GM18502 (cell line): ENCODE data around the gene EPAS1.

Source experiments
- ATAC-seq: cut with Tn5 transposase; IDR thresholded peaks from one replicate; pipeline ENCODE4 v1.9.1; 2021; ENCODE audit warnings: mild to moderate bottlenecking; ENCODE audit not compliant: unreplicated experiment, poor library complexity

Gene EPAS1

DNA sequence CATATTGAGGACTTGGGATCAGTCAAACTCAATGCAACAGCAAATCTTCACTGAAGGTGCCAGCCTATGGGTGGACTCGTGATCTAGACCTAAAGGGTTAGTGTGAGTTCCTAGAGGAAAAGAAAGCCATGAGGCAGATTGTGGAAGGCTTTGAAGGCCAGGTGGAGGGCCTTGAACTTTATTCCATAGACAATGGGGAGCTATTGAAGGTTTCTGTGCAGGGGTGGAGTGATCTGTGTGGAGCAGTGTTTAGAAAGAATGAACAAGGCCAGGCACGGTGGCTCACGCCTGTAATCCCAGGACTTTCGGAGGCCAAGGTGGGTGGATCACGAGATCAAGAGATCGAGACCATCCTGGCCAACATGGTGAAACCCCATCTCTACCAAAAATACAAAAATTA is 61.5 kb downstream of the EPAS1 start:
- no peak for ATAC-seq

GRCh38 chr2:46360303-46360702 is 63.1 kb downstream of the EPAS1 start:
- no peak for ATAC-seq

GRCh38 chr2:46361920-46362666 is 64.9 kb downstream of the EPAS1 start:
- no peak for ATAC-seq

- ATAC-seq: no peak
Measured at GRCh38 chr2:46362667-46363012, 65.4 kb downstream of the EPAS1 start.

GRCh38 chr2:46363535-46364170 is 66.4 kb downstream of the EPAS1 start:
- ATAC-seq: no peak

DNA sequence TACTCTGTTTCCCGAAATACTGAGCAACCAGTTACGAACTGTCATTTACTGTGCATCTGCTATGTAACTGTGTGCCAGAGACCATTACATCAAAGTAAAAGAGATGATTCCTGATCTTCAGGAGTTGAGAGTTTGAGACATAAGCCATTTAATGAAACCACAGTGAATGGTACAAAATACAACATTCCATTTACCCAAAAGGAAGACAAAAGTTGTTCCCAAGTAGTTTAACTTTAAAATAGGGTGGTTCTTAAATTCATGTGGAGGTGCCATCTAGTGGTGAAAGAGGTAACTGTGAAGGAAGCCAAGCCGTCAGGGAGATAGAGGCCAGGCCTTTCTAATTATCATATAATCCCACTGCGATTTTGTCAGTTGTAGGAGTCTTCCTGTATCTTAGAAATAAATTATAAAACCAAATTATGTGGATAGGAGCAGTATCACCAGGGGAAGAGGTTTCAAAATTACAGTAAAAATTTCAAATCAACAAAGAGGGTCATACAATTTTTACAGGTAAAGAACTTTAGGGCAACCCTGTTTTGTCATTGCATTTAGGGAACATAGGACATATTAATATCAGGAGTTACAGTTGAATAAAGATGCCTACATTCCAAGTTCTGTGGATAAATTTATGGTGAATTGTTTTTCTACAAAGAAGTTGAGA is 67.7 kb downstream of the EPAS1 start:
- no peak for ATAC-seq

- ATAC-seq: no peak
Measured at GRCh38 chr2:46365913-46366667, 68.9 kb downstream of the EPAS1 start.

GRCh38 chr2:46366668-46367052 is 69.5 kb downstream of the EPAS1 start:
- no peak for ATAC-seq

DNA sequence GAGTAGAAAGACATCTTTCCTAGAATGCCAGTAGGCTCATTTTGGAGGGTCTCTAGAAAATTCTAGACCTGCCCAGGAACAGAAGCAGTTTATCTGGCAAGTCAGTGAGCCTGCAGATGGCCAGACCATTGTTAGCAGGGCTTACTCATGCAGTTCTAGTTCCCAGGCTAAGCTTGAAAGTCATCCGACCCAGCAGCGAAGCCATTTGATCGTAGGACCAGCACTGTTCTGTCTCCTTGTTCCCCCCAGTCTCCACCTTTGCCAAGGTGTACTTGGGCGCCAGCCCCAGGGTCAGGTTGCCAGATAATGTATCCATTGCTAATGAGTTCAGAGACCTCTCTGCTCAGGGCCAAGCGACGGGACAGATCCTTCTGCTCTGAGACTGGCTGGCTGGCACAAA is 70.1 kb downstream of the EPAS1 start:
- no peak for ATAC-seq

GRCh38 chr2:46368401-46368800 is 71.2 kb downstream of the EPAS1 start:
- no peak for ATAC-seq

DNA sequence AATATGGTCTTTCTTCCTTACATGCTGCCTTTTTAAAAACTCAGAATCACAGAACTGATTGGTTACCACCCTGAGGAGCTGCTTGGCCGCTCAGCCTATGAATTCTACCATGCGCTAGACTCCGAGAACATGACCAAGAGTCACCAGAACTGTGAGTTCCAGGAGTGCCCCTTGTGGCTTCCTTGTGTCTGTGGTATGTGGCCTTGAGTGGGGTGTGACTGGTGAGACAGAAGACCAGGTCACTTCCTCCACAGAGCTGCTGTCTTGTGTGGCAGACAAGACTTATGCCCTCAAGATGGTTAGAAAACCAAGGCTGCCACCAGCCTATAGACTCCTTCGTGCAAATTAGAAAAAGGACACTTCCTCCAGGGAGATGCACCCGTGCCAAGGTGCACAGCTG is 72.6 kb downstream of the EPAS1 start:
- no peak for ATAC-seq

- no peak for ATAC-seq
Measured at GRCh38 chr2:46371854-46372253, 74.6 kb downstream of the EPAS1 start.

- no peak for ATAC-seq
Measured at GRCh38 chr2:46372475-46372874, 75.3 kb downstream of the EPAS1 start.

GRCh38 chr2:46373238-46373637 is 76.0 kb downstream of the EPAS1 start:
- ATAC-seq: no peak

- no peak for ATAC-seq
Measured at GRCh38 chr2:46375566-46376125, 78.4 kb downstream of the EPAS1 start.

GRCh38 chr2:46376586-46376985 is 79.4 kb downstream of the EPAS1 start:
- ATAC-seq: no peak

GRCh38 chr2:46377101-46377581 is 79.9 kb downstream of the EPAS1 start:
- ATAC-seq: no peak

- ATAC-seq: no peak
Measured at GRCh38 chr2:46377666-46378560, 80.7 kb downstream of the EPAS1 start.

DNA sequence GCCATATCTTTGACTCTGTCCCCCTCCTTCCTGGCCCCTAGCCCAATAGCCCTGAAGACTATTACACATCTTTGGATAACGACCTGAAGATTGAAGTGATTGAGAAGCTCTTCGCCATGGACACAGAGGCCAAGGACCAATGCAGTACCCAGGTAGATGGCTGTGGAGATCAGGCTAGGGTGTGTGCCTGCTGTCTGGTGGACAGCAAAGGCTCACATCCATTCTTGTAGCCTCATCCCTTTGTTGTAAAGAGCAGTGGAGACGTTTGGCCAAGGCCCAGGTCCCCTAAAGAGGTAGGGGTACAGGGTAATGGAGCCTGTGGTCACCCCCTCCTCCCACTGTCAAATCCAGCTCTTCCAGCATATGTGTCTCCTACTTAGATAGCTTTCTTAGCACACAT is 81.4 kb downstream of the EPAS1 start:
- ATAC-seq: no peak
